H9 (cell line): ENCODE results near the gene KRTAP12-1. TPM values are rescaled to one million over a fixed set of nuclear protein-coding genes. Genes with fewer than 3 reads are reported as not detected.

Source experiments
- DNase-seq: peaks from one replicate; pipeline ENCODE4 v3.0.0-alpha.2; 2017
- H2AFZ ChIP-seq: one replicate; pipeline ENCODE4 v1.6.1; 2013; ENCODE audit warnings: mild to moderate bottlenecking, low read length, control low read depth, moderate library complexity
- H2AK5ac ChIP-seq: 2 replicates; pipeline ENCODE4 v1.6.1; 2013; ENCODE audit warnings: low read length, control low read depth, mixed read lengths; ENCODE audit not compliant: insufficient read length
- H2BK120ac ChIP-seq: one replicate; pipeline ENCODE4 v1.6.1; 2013; ENCODE audit warnings: low read depth, mild to moderate bottlenecking, low read length, control low read depth, inconsistent platforms; ENCODE audit not compliant: poor library complexity, severe bottlenecking
- H2BK12ac ChIP-seq: 2 replicates; pipeline ENCODE4 v1.6.1; 2013; ENCODE audit warnings: low read length, control low read depth, mixed read lengths, low read depth; ENCODE audit not compliant: insufficient read length
- H2BK15ac ChIP-seq: 2 replicates; pipeline ENCODE4 v1.6.1; 2013; ENCODE audit warnings: low read depth, low read length, control low read depth
- H2BK20ac ChIP-seq: one replicate; pipeline ENCODE4 v1.6.1; 2013; ENCODE audit warnings: low read depth, mild to moderate bottlenecking, low read length, control low read depth, inconsistent platforms; ENCODE audit not compliant: poor library complexity, severe bottlenecking
- H2BK5ac ChIP-seq: 2 replicates; pipeline ENCODE4 v1.6.1; 2013; ENCODE audit warnings: low read length, control low read depth, mixed read lengths; ENCODE audit not compliant: insufficient read length
- H3K14ac ChIP-seq: 2 replicates; pipeline ENCODE4 v1.6.1; 2013; ENCODE audit warnings: low read length, control low read depth; ENCODE audit not compliant: insufficient read depth
- H3K18ac ChIP-seq: 2 replicates; pipeline ENCODE4 v1.6.1; 2013; ENCODE audit warnings: low read depth, mild to moderate bottlenecking, mixed read lengths, low read length, control low read depth; ENCODE audit not compliant: insufficient read length
- H3K23ac ChIP-seq: 2 replicates; pipeline ENCODE4 v1.6.1; 2013; ENCODE audit warnings: low read length, control low read depth, mixed read lengths, low read depth; ENCODE audit not compliant: insufficient read length
- H3K23me2 ChIP-seq: 2 replicates; pipeline ENCODE4 v1.6.1; 2013; ENCODE audit warnings: low read depth, mild to moderate bottlenecking, mixed read lengths, low read length, control low read depth; ENCODE audit not compliant: insufficient read length, poor library complexity, severe bottlenecking
- H3K27ac ChIP-seq: 2 replicates; pipeline ENCODE4 v1.5.1; 2013; ENCODE audit warnings: low read length, control low read depth, mixed read lengths, low read depth; ENCODE audit not compliant: insufficient read length
- H3K27me3 ChIP-seq: 2 replicates; pipeline ENCODE4 v1.6.1; 2013; ENCODE audit warnings: low read length, control low read depth, inconsistent platforms; ENCODE audit not compliant: insufficient read depth
- H3K4ac ChIP-seq: 2 replicates; pipeline ENCODE4 v1.6.1; 2013; ENCODE audit warnings: low read depth, mild to moderate bottlenecking, control low read depth, inconsistent platforms, low read length, moderate library complexity
- H3K4me1 ChIP-seq: 2 replicates; pipeline ENCODE4 v1.6.1; 2013; ENCODE audit warnings: low read length, control low read depth, inconsistent platforms; ENCODE audit not compliant: insufficient read depth
- H3K4me2 ChIP-seq: 2 replicates; pipeline ENCODE4 v1.6.1; 2013; ENCODE audit warnings: low read length, control low read depth, mixed read lengths; ENCODE audit not compliant: insufficient read length, insufficient read depth
- H3K56ac ChIP-seq: 2 replicates; pipeline ENCODE4 v1.6.1; 2013; ENCODE audit warnings: low read depth, mild to moderate bottlenecking, mixed read lengths, low read length, control low read depth; ENCODE audit not compliant: insufficient read length
- H3K79me1 ChIP-seq: 2 replicates; pipeline ENCODE4 v1.6.1; 2013; ENCODE audit warnings: low read depth, mild to moderate bottlenecking, moderate library complexity, low read length, control low read depth, inconsistent platforms; ENCODE audit not compliant: insufficient read depth, poor library complexity, severe bottlenecking
- H3K79me2 ChIP-seq: 2 replicates; pipeline ENCODE4 v1.6.1; 2013; ENCODE audit warnings: low read length, control low read depth, inconsistent platforms; ENCODE audit not compliant: insufficient read depth
- H3K9ac ChIP-seq: 2 replicates; pipeline ENCODE4 v1.6.1; 2013; ENCODE audit warnings: low read length, control low read depth, mixed read lengths; ENCODE audit not compliant: insufficient read length; ENCODE audit errors: extremely low read depth
- H3K9me3 ChIP-seq: one replicate; pipeline ENCODE4 v1.6.1; 2013; ENCODE audit warnings: low read depth, low read length, inconsistent platforms; ENCODE audit not compliant: control insufficient read depth
- H3T11ph ChIP-seq: one replicate; pipeline ENCODE4 v1.6.1; 2013; ENCODE audit warnings: mild to moderate bottlenecking, low read length, control low read depth, inconsistent platforms
- H4K20me1 ChIP-seq: one replicate; pipeline ENCODE4 v1.6.1; 2013; ENCODE audit not compliant: control insufficient read depth, insufficient read length, insufficient read depth
- H4K5ac ChIP-seq: 2 replicates; pipeline ENCODE4 v1.6.1; 2013; ENCODE audit warnings: low read depth, mild to moderate bottlenecking, mixed read lengths, low read length, control low read depth; ENCODE audit not compliant: insufficient read length
- H4K8ac ChIP-seq: replicated peaks from 2 replicates; pipeline ENCODE4 v1.6.1; 2013; ENCODE audit warnings: low read length, control low read depth, mixed read lengths, low read depth; ENCODE audit not compliant: insufficient read length
- H4K91ac ChIP-seq: 2 replicates; pipeline ENCODE4 v1.6.1; 2013; ENCODE audit warnings: low read depth, mild to moderate bottlenecking, moderate library complexity, mixed read lengths, low read length, control low read depth; ENCODE audit not compliant: insufficient read length
- H3K27ac Mint-ChIP-seq, 3 experiments: 2 replicates in 2 of 3; 3 replicates in 1 of 3; pipeline ENCODE4 v1.8.0; 2020 to 2021; ENCODE audit warnings: mixed read lengths in 3 of 3, mild to moderate bottlenecking in 1 of 3, moderate library complexity in 1 of 3
- H3K27me3 Mint-ChIP-seq: 2 replicates; pipeline ENCODE4 v1.8.0; 2021; ENCODE audit warnings: low read depth, mild to moderate bottlenecking, moderate library complexity, mixed read lengths
- H3K36me3 Mint-ChIP-seq, 3 experiments: 2 replicates in 2 of 3; 3 replicates in 1 of 3; pipeline ENCODE4 v1.8.0; 2020 to 2021; ENCODE audit warnings: low read depth in 3 of 3, mixed read lengths in 3 of 3; ENCODE audit not compliant: insufficient read depth in 1 of 3
- H3K4me1 Mint-ChIP-seq, 2 experiments: 2 replicates each; pipeline ENCODE4 v1.8.0; 2020; ENCODE audit warnings: mixed read lengths in 2 of 2
- H3K4me3 Mint-ChIP-seq, 2 experiments: 2 replicates in 1 of 2; 3 replicates in 1 of 2; pipeline ENCODE4 v1.8.0; 2020 to 2021; ENCODE audit warnings: mild to moderate bottlenecking in 2 of 2, mixed read lengths in 2 of 2, moderate library complexity in 1 of 2
- H3K9me3 Mint-ChIP-seq, 2 experiments: 2 replicates in 1 of 2; 3 replicates in 1 of 2; pipeline ENCODE4 v1.8.0; 2020; ENCODE audit warnings: mild to moderate bottlenecking in 2 of 2, mixed read lengths in 2 of 2, moderate library complexity in 1 of 2
- WGBS: extraction: QIAGEN DNeasy Blood & Tissue Kit; methylation state at CpG from one replicate; pipeline ENCODE4 v1.1.7; 2013; ENCODE audit warnings: missing lambda C conversion rate, low lambda C conversion rate, mixed read lengths; ENCODE audit not compliant: insufficient read length; ENCODE audit errors: extremely low coverage; 5-methylcytosine and 5-hydroxymethylcytosine counted together
- total RNA-seq: library from RNA; stranded (reverse); gene quantifications from 2 replicates; pipeline ENCODE4 v1.2.1, GENCODE V29; 2021
- TF ChIP-seq, protein P1 (sequence below): fragments of 200-600 bp; sonication (generic); conservative IDR thresholded peaks from 3 replicates; pipeline ENCODE4 v1.8.0; 2021; ENCODE audit warnings: antibody characterized with exemption, mild to moderate bottlenecking

Gene KRTAP12-1
- total RNA-seq, 1 experiment from 2014 or later: not detected

DNA sequence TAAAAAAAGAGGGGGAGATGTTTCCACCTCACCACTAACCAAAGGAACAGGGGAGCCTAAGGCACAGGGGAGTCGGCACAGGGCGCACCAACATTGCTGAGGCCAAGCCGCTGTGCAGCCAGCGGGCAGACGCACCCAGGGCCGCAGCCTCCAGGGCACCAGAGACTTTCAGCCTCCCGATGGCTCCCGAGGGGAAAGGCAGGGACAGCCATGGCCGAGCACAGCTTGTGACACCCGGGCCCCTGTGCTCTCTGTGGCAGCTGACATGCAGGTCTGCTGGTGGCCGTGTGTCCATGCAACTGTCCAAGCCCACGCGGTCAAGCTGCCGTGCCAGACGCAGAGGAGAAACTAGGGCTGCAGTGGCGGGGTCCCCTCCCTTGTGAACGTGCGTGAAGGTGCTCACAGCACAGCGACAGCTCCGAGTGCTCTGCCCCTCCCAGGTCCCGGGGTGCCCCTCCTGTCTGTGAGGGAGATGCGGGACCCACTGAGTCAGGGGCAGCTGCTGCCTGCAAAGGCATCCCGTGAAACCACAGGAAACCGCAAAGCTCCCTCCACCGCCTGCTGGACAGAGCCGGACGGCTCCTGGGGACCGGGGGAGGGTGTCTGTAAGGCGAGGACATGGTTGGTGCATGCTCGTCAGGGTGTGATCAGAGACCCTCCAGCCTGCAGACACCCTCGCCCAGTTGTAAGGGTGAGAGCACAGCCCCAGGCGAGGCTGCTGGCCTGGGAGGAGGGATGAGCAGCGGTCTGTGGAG is 33.2 kb downstream of the KRTAP12-1 start:
- H3T11ph ChIP-seq: no peak overlapping the region
- peak overlapping the region; percentile 10; the same call in 1 of the 2 replicates for H3K14ac ChIP-seq
- H4K20me1 ChIP-seq: no peaks in the 10 kb centered on the region
- H3K18ac ChIP-seq: no peak overlapping the region
- H2BK120ac ChIP-seq: no peak overlapping the region
- H3K79me2 ChIP-seq: no peaks in the 10 kb centered on the region
- Mint-ChIP-seq H3K4me1 (peaks cover 14 to 16% of the 10 kb centered on the region in 2 experiments), H3K36me3 (peaks cover 11 to 24% (median 19%) of the 10 kb centered on the region in 3 experiments), H3K27me3 (peaks cover 13% of the 10 kb centered on the region), H3K4me3 (no peak overlapping the region), H3K27ac (no peak overlapping the region), H3K9me3 (peaks cover 22 to 28% of the 10 kb centered on the region in 2 experiments)
- no peak overlapping the region for H3K4ac ChIP-seq
- H3K9me3 ChIP-seq: no peaks in the 10 kb centered on the region
- H2BK5ac ChIP-seq: no peak overlapping the region
- H3K27me3 ChIP-seq: no peaks in the 10 kb centered on the region
- H3K56ac ChIP-seq: no peak overlapping the region
- H3K23ac ChIP-seq: no peak overlapping the region
- H3K23me2 ChIP-seq: peaks cover 2% of the 10 kb centered on the region
- no peak overlapping the region for H4K5ac ChIP-seq
- H2BK20ac ChIP-seq: no peak overlapping the region
- no peak overlapping the region for H4K91ac ChIP-seq
- H4K8ac ChIP-seq: no peak overlapping the region
- H2BK12ac ChIP-seq: no peak overlapping the region
- no CpG with 5 or more reads among the region's 33 CpGs for WGBS
- no peak overlapping the region for H2AFZ ChIP-seq
- DNase-seq: no peak
- H3K4me1 ChIP-seq: no peaks in the 10 kb centered on the region
- H3K4me2 ChIP-seq: no peak overlapping the region
- H2AK5ac ChIP-seq: no peak overlapping the region
- no peak overlapping the region for H3K27ac ChIP-seq
- TF ChIP-seq, protein P1, sequence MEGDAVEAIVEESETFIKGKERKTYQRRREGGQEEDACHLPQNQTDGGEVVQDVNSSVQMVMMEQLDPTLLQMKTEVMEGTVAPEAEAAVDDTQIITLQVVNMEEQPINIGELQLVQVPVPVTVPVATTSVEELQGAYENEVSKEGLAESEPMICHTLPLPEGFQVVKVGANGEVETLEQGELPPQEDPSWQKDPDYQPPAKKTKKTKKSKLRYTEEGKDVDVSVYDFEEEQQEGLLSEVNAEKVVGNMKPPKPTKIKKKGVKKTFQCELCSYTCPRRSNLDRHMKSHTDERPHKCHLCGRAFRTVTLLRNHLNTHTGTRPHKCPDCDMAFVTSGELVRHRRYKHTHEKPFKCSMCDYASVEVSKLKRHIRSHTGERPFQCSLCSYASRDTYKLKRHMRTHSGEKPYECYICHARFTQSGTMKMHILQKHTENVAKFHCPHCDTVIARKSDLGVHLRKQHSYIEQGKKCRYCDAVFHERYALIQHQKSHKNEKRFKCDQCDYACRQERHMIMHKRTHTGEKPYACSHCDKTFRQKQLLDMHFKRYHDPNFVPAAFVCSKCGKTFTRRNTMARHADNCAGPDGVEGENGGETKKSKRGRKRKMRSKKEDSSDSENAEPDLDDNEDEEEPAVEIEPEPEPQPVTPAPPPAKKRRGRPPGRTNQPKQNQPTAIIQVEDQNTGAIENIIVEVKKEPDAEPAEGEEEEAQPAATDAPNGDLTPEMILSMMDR: no peak
- no peaks in the 10 kb centered on the region for H3K79me1 ChIP-seq
- H3K9ac ChIP-seq: no peak overlapping the region
- H2BK15ac ChIP-seq: no peak overlapping the region
